HepG2 (cell line): ENCODE results near the gene SLC19A3. TPM values are rescaled to one million over a fixed set of nuclear protein-coding genes. Genes with fewer than 3 reads are reported as not detected.

Source experiments
- GABPA ChIP-seq, 2 experiments: IDR thresholded peaks; 2 replicates each; pipeline ENCODE4 v1.6.1; 2011 to 2016; ENCODE audit warnings: low read depth in 2 of 2, low read length in 1 of 2, missing biosample characterization in 1 of 2, missing genetic modification characterization in 1 of 2
- HBP1 ChIP-seq: IDR thresholded peaks from 2 replicates; pipeline ENCODE4 v1.6.1; 2016; ENCODE audit warnings: low read depth, control low read depth
- HDAC1 ChIP-seq: sonication (generic); formaldehyde crosslinking; IDR thresholded peaks from 2 replicates; pipeline ENCODE4 v1.5.1; 2020; ENCODE audit warnings: mild to moderate bottlenecking, missing genetic modification reagents
- HOMEZ ChIP-seq: IDR thresholded peaks from 2 replicates; pipeline ENCODE4 v1.6.1; 2016; ENCODE audit warnings: low read depth
- NR2F2 ChIP-seq: IDR thresholded peaks from 2 replicates; pipeline ENCODE4 v1.6.1; 2012; ENCODE audit warnings: low read depth, inconsistent platforms, borderline replicate concordance
- RARA ChIP-seq: IDR thresholded peaks from 2 replicates; pipeline ENCODE4 v1.6.1; 2016; ENCODE audit warnings: missing genetic modification reagents, missing compliant biosample characterization
- RCOR2 ChIP-seq: IDR thresholded peaks from 2 replicates; pipeline ENCODE4 v1.6.1; 2016; ENCODE audit warnings: missing biosample characterization, missing genetic modification reagents
- SMYD3 ChIP-seq: sonication (generic); formaldehyde crosslinking; IDR thresholded peaks from 2 replicates; pipeline ENCODE4 v1.8.1; 2023; ENCODE audit warnings: mild to moderate bottlenecking, missing genetic modification reagents
- TARDBP ChIP-seq: sonication (generic); formaldehyde crosslinking; IDR thresholded peaks from 2 replicates; pipeline ENCODE4 v1.8.0; 2022; ENCODE audit warnings: mild to moderate bottlenecking, missing genetic modification reagents
- U2AF2 ChIP-seq: fragments of 200-400 bp; formaldehyde crosslinking; IDR thresholded peaks from 2 replicates; pipeline ENCODE4 v1.6.1; 2017; ENCODE audit warnings: low read depth, mild to moderate bottlenecking, low read length
- ZBTB7B ChIP-seq: sonication (generic); formaldehyde crosslinking; IDR thresholded peaks from 2 replicates; pipeline ENCODE4 v1.4.0; 2020; ENCODE audit warnings: missing genetic modification reagents
- ZBTB8A ChIP-seq: sonication (generic); formaldehyde crosslinking; IDR thresholded peaks from 2 replicates; pipeline ENCODE4 v1.4.0; 2020; ENCODE audit warnings: mild to moderate bottlenecking, low read depth, missing genetic modification reagents, borderline replicate concordance
- ZFP1 ChIP-seq: IDR thresholded peaks from 2 replicates; pipeline ENCODE4 v1.6.1; 2016
- ZNF414 ChIP-seq: sonication (generic); formaldehyde crosslinking; IDR thresholded peaks from 2 replicates; pipeline ENCODE4 v1.5.0; 2020; ENCODE audit warnings: missing genetic modification reagents
- ZNF605 ChIP-seq: sonication (generic); formaldehyde crosslinking; IDR thresholded peaks from 2 replicates; pipeline ENCODE4 v1.8.0; 2022; ENCODE audit warnings: mild to moderate bottlenecking, missing genetic modification reagents
- ZNF775 ChIP-seq: sonication (generic); formaldehyde crosslinking; IDR thresholded peaks from 2 replicates; pipeline ENCODE4 v1.4.0; 2020; ENCODE audit warnings: missing genetic modification reagents, mild to moderate bottlenecking, moderate library complexity, borderline replicate concordance
- ZNF788 ChIP-seq: sonication (generic); formaldehyde crosslinking; IDR thresholded peaks from 2 replicates; pipeline ENCODE4 v1.5.0; 2020; ENCODE audit warnings: mild to moderate bottlenecking, missing genetic modification reagents, borderline replicate concordance
- polyA plus RNA-seq, 8 experiments: library from polyadenylated mRNA; depleted of rRNA in 3 of 8; stranded (reverse) in 7 of 8; unstranded in 1 of 8; fragments of >200 nt; fragmentation: Illumina TruSeq in 4 of 8; extraction: Trizol in 4 of 8; gene quantifications; 2 replicates each; pipeline versions ENCODE4 v1.2.1 to v1.2.3, GENCODE V29; 2011 to 2016; ENCODE audit warnings: low read depth in 4 of 8, missing spikeins in 1 of 8, mixed read lengths in 1 of 8; ENCODE audit not compliant: insufficient read depth in 1 of 8
- total RNA-seq, 5 experiments: library from RNA; depleted of rRNA; stranded (reverse); fragments of >200 nt; fragmentation: Illumina TruSeq; extraction: Trizol; gene quantifications; 2 replicates each; pipeline ENCODE4 v1.2.3, GENCODE V29; 2016; ENCODE audit warnings: low read depth in 1 of 5
- TF ChIP-seq, protein P1 (sequence below): sonication (generic); formaldehyde crosslinking; IDR thresholded peaks from 2 replicates; pipeline ENCODE4 v1.5.1; 2020; ENCODE audit warnings: mild to moderate bottlenecking, missing genetic modification reagents, borderline replicate concordance
- TF ChIP-seq, protein P2 (sequence below): sonication (generic); formaldehyde crosslinking; IDR thresholded peaks from 2 replicates; pipeline ENCODE4 v1.8.0; 2022; ENCODE audit warnings: mild to moderate bottlenecking, missing genetic modification reagents

Gene SLC19A3
- total and polyA plus RNA-seq, 2 of the 13 experiments (the other 11 are each of a cell fraction or from before 2014, with no cell fraction given): 2.3 to 5.2 TPM

DNA sequence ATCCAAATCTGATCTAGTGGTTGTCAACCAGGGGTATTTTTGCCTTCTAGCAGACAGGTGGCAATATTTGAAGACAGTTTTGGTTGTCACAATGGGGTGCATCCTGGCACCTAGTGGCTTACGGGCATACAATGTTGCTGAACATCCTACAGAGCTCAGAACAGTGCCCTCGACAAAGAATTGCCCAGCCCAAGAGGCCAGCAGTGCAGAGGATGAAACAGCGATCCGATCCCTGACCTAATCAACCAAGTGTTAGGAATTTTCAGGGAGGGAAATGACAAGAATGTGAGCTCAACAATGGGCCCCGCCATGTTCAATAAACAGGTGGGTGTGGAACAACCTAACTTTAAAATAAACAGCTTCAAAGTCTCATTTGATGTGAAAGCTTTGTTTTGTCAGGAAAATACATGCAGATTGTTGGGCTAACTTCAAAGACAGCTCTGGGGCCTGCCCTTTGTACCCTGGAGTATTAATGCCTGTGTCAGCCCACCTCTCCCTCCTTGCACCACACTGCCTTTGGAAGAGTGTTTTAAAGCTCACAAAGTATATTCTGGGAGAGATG lies 73.8 kb downstream of the SLC19A3 start (continued):
- TF ChIP-seq, protein P1, sequence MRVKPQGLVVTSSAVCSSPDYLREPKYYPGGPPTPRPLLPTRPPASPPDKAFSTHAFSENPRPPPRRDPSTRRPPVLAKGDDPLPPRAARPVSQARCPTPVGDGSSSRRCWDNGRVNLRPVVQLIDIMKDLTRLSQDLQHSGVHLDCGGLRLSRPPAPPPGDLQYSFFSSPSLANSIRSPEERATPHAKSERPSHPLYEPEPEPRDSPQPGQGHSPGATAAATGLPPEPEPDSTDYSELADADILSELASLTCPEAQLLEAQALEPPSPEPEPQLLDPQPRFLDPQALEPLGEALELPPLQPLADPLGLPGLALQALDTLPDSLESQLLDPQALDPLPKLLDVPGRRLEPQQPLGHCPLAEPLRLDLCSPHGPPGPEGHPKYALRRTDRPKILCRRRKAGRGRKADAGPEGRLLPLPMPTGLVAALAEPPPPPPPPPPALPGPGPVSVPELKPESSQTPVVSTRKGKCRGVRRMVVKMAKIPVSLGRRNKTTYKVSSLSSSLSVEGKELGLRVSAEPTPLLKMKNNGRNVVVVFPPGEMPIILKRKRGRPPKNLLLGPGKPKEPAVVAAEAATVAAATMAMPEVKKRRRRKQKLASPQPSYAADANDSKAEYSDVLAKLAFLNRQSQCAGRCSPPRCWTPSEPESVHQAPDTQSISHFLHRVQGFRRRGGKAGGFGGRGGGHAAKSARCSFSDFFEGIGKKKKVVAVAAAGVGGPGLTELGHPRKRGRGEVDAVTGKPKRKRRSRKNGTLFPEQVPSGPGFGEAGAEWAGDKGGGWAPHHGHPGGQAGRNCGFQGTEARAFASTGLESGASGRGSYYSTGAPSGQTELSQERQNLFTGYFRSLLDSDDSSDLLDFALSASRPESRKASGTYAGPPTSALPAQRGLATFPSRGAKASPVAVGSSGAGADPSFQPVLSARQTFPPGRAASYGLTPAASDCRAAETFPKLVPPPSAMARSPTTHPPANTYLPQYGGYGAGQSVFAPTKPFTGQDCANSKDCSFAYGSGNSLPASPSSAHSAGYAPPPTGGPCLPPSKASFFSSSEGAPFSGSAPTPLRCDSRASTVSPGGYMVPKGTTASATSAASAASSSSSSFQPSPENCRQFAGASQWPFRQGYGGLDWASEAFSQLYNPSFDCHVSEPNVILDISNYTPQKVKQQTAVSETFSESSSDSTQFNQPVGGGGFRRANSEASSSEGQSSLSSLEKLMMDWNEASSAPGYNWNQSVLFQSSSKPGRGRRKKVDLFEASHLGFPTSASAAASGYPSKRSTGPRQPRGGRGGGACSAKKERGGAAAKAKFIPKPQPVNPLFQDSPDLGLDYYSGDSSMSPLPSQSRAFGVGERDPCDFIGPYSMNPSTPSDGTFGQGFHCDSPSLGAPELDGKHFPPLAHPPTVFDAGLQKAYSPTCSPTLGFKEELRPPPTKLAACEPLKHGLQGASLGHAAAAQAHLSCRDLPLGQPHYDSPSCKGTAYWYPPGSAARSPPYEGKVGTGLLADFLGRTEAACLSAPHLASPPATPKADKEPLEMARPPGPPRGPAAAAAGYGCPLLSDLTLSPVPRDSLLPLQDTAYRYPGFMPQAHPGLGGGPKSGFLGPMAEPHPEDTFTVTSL (CRISPR knock-in tag): peak; percentile 71; the same call in 1 of the 2 replicates
- TF ChIP-seq HDAC1 (peak; percentile 44; the same call in 1 of the 2 replicates), ZNF775 (CRISPR knock-in tag) (no peak), ZNF605 (CRISPR knock-in tag) (peak; percentile 69; the same call in 1 of the 2 replicates), ZFP1 (CRISPR knock-in tag) (peak; percentile 84; the same call in 1 of the 2 replicates), HOMEZ (CRISPR knock-in tag) (peak; percentile 67; the same call in 1 of the 2 replicates), U2AF2 (no peak), NR2F2 (peak; percentile 77; the same call in 1 of the 2 replicates), ZNF414 (peak; percentile 68; the same call in 1 of the 2 replicates), RARA (CRISPR knock-in tag) (peak; percentile 81), ZBTB7B (peak; percentile 57; the same call in 1 of the 2 replicates), SMYD3 (CRISPR knock-in tag) (0 out of 2 replicates have a peak, but pooled peaks have one; percentile 52), ZNF788 (CRISPR knock-in tag) (peak; percentile 25; the same call in 1 of the 2 replicates), ZBTB8A (CRISPR knock-in tag) (no peak), RCOR2 (CRISPR knock-in tag) (peak; percentile 95), TARDBP (CRISPR knock-in tag) (peak; percentile 90), HBP1 (CRISPR knock-in tag) (no peak), GABPA (IDR thresholded peaks at IDR 0.05; ENCODE audit: low read depth, low read length) (no peak), GABPA (CRISPR knock-in tag; IDR thresholded peaks at IDR 0.05; ENCODE audit: low read depth) (peak; percentile 57)
- TF ChIP-seq, protein P2, sequence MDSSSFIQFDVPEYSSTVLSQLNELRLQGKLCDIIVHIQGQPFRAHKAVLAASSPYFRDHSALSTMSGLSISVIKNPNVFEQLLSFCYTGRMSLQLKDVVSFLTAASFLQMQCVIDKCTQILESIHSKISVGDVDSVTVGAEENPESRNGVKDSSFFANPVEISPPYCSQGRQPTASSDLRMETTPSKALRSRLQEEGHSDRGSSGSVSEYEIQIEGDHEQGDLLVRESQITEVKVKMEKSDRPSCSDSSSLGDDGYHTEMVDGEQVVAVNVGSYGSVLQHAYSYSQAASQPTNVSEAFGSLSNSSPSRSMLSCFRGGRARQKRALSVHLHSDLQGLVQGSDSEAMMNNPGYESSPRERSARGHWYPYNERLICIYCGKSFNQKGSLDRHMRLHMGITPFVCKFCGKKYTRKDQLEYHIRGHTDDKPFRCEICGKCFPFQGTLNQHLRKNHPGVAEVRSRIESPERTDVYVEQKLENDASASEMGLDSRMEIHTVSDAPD: peak; percentile 79; the same call in 1 of the 2 replicates
